Transverse colon (tissue), 3 donors: ENCODE results near the gene PAQR4.

Experiments used
- EP300 ChIP-seq: sonication (generic); formaldehyde crosslinking; IDR thresholded peaks from one replicate; pipeline ENCODE4 v1.6.1; 2017; ENCODE audit warnings: antibody characterized with exemption, low read depth
- POLR2A ChIP-seq: fragments of 450-650 bp; IDR thresholded peaks from one replicate; pipeline ENCODE4 v1.6.1; 2016; ENCODE audit warnings: antibody characterized with exemption, mild to moderate bottlenecking, moderate library complexity
- TF ChIP-seq, protein P1 (sequence below), 5 experiments: fragments of 200-600 bp in 3 of 5; fragments of 450-650 bp in 2 of 5; sonication (generic) in 3 of 5; IDR thresholded peaks; 1 replicate in 2 of 5; 2 replicates in 3 of 5; pipeline ENCODE4 v1.5.1; 2016 to 2017; ENCODE audit warnings: antibody characterized with exemption in 5 of 5, inconsistent platforms in 3 of 5, mild to moderate bottlenecking in 2 of 5, moderate library complexity in 1 of 5

DNA sequence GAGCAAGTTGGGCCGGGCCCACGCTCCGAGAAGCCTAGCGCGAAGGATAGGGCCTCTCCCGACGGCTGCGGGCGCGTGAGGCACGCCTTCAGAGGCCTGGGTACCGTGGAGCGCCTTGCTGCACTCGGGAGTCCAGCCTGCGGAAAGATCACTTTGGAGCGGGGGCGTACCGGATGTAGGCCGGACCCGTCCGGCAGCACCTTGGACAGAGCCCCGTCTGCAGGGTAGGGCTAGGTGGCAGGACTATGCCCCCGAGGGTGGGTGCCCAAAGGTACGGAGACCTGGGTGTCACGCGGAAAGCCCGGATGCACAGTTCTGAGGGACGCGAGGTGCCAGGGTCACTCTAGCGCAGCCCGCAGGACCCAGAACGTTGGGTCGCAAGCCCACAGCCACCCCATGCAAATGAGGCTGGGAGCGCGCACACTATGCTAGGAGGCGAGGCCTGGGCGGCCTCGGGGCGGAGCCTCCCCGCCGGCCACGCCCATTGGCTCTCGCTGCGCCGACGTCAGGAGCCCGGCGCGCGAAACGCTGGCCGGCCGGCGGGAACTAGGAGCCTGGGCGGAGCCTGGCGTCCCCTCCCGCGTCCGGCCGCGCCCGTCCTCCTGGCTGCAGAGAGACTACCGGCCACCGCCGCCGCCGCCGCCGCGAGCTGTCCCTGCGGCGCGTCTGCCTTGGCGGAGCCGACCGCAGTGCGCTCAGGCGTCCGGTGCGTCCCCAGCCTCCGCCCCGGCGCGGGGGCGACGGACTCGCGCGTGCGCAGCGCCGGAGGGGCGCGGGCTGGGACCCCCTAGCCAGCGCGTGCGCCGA is at the start of gene PAQR4:
- TF ChIP-seq EP300 (no peak), POLR2A (peak; percentile 9)
- TF ChIP-seq, protein P1, sequence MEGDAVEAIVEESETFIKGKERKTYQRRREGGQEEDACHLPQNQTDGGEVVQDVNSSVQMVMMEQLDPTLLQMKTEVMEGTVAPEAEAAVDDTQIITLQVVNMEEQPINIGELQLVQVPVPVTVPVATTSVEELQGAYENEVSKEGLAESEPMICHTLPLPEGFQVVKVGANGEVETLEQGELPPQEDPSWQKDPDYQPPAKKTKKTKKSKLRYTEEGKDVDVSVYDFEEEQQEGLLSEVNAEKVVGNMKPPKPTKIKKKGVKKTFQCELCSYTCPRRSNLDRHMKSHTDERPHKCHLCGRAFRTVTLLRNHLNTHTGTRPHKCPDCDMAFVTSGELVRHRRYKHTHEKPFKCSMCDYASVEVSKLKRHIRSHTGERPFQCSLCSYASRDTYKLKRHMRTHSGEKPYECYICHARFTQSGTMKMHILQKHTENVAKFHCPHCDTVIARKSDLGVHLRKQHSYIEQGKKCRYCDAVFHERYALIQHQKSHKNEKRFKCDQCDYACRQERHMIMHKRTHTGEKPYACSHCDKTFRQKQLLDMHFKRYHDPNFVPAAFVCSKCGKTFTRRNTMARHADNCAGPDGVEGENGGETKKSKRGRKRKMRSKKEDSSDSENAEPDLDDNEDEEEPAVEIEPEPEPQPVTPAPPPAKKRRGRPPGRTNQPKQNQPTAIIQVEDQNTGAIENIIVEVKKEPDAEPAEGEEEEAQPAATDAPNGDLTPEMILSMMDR (IDR thresholded peaks at IDR 0.05) = no peak
